H9 (cell line): Measurements from ENCODE around the gene MRPS6. TPM values are rescaled to one million over a fixed set of nuclear protein-coding genes. Genes with fewer than 3 reads are reported as not detected.

Experiments used
- DNase-seq: peaks from one replicate; pipeline ENCODE4 v3.0.0-alpha.2; 2017
- H2AFZ ChIP-seq: one replicate; pipeline ENCODE4 v1.6.1; 2013; ENCODE audit warnings: mild to moderate bottlenecking, low read length, control low read depth, moderate library complexity
- H2AK5ac ChIP-seq: 2 replicates; pipeline ENCODE4 v1.6.1; 2013; ENCODE audit warnings: low read length, control low read depth, mixed read lengths; ENCODE audit not compliant: insufficient read length
- H2BK120ac ChIP-seq: one replicate; pipeline ENCODE4 v1.6.1; 2013; ENCODE audit warnings: low read depth, mild to moderate bottlenecking, low read length, control low read depth, inconsistent platforms; ENCODE audit not compliant: poor library complexity, severe bottlenecking
- H2BK12ac ChIP-seq: 2 replicates; pipeline ENCODE4 v1.6.1; 2013; ENCODE audit warnings: low read length, control low read depth, mixed read lengths, low read depth; ENCODE audit not compliant: insufficient read length
- H2BK15ac ChIP-seq: 2 replicates; pipeline ENCODE4 v1.6.1; 2013; ENCODE audit warnings: low read depth, low read length, control low read depth
- H2BK20ac ChIP-seq: one replicate; pipeline ENCODE4 v1.6.1; 2013; ENCODE audit warnings: low read depth, mild to moderate bottlenecking, low read length, control low read depth, inconsistent platforms; ENCODE audit not compliant: poor library complexity, severe bottlenecking
- H2BK5ac ChIP-seq: 2 replicates; pipeline ENCODE4 v1.6.1; 2013; ENCODE audit warnings: low read length, control low read depth, mixed read lengths; ENCODE audit not compliant: insufficient read length
- H3K14ac ChIP-seq: 2 replicates; pipeline ENCODE4 v1.6.1; 2013; ENCODE audit warnings: low read length, control low read depth; ENCODE audit not compliant: insufficient read depth
- H3K18ac ChIP-seq: 2 replicates; pipeline ENCODE4 v1.6.1; 2013; ENCODE audit warnings: low read depth, mild to moderate bottlenecking, mixed read lengths, low read length, control low read depth; ENCODE audit not compliant: insufficient read length
- H3K23ac ChIP-seq: 2 replicates; pipeline ENCODE4 v1.6.1; 2013; ENCODE audit warnings: low read length, control low read depth, mixed read lengths, low read depth; ENCODE audit not compliant: insufficient read length
- H3K23me2 ChIP-seq: 2 replicates; pipeline ENCODE4 v1.6.1; 2013; ENCODE audit warnings: low read depth, mild to moderate bottlenecking, mixed read lengths, low read length, control low read depth; ENCODE audit not compliant: insufficient read length, poor library complexity, severe bottlenecking
- H3K27ac ChIP-seq: 2 replicates; pipeline ENCODE4 v1.5.1; 2013; ENCODE audit warnings: low read length, control low read depth, mixed read lengths, low read depth; ENCODE audit not compliant: insufficient read length
- H3K27me3 ChIP-seq: 2 replicates; pipeline ENCODE4 v1.6.1; 2013; ENCODE audit warnings: low read length, control low read depth, inconsistent platforms; ENCODE audit not compliant: insufficient read depth
- H3K4ac ChIP-seq: 2 replicates; pipeline ENCODE4 v1.6.1; 2013; ENCODE audit warnings: low read depth, mild to moderate bottlenecking, control low read depth, inconsistent platforms, low read length, moderate library complexity
- H3K4me1 ChIP-seq: 2 replicates; pipeline ENCODE4 v1.6.1; 2013; ENCODE audit warnings: low read length, control low read depth, inconsistent platforms; ENCODE audit not compliant: insufficient read depth
- H3K4me2 ChIP-seq: 2 replicates; pipeline ENCODE4 v1.6.1; 2013; ENCODE audit warnings: low read length, control low read depth, mixed read lengths; ENCODE audit not compliant: insufficient read length, insufficient read depth
- H3K56ac ChIP-seq: 2 replicates; pipeline ENCODE4 v1.6.1; 2013; ENCODE audit warnings: low read depth, mild to moderate bottlenecking, mixed read lengths, low read length, control low read depth; ENCODE audit not compliant: insufficient read length
- H3K79me1 ChIP-seq: 2 replicates; pipeline ENCODE4 v1.6.1; 2013; ENCODE audit warnings: low read depth, mild to moderate bottlenecking, moderate library complexity, low read length, control low read depth, inconsistent platforms; ENCODE audit not compliant: insufficient read depth, poor library complexity, severe bottlenecking
- H3K79me2 ChIP-seq: 2 replicates; pipeline ENCODE4 v1.6.1; 2013; ENCODE audit warnings: low read length, control low read depth, inconsistent platforms; ENCODE audit not compliant: insufficient read depth
- H3K9ac ChIP-seq: 2 replicates; pipeline ENCODE4 v1.6.1; 2013; ENCODE audit warnings: low read length, control low read depth, mixed read lengths; ENCODE audit not compliant: insufficient read length; ENCODE audit errors: extremely low read depth
- H3K9me3 ChIP-seq: one replicate; pipeline ENCODE4 v1.6.1; 2013; ENCODE audit warnings: low read depth, low read length, inconsistent platforms; ENCODE audit not compliant: control insufficient read depth
- H3T11ph ChIP-seq: one replicate; pipeline ENCODE4 v1.6.1; 2013; ENCODE audit warnings: mild to moderate bottlenecking, low read length, control low read depth, inconsistent platforms
- H4K20me1 ChIP-seq: one replicate; pipeline ENCODE4 v1.6.1; 2013; ENCODE audit not compliant: control insufficient read depth, insufficient read length, insufficient read depth
- H4K5ac ChIP-seq: 2 replicates; pipeline ENCODE4 v1.6.1; 2013; ENCODE audit warnings: low read depth, mild to moderate bottlenecking, mixed read lengths, low read length, control low read depth; ENCODE audit not compliant: insufficient read length
- H4K8ac ChIP-seq: replicated peaks from 2 replicates; pipeline ENCODE4 v1.6.1; 2013; ENCODE audit warnings: low read length, control low read depth, mixed read lengths, low read depth; ENCODE audit not compliant: insufficient read length
- H4K91ac ChIP-seq: 2 replicates; pipeline ENCODE4 v1.6.1; 2013; ENCODE audit warnings: low read depth, mild to moderate bottlenecking, moderate library complexity, mixed read lengths, low read length, control low read depth; ENCODE audit not compliant: insufficient read length
- H3K27ac Mint-ChIP-seq, 3 experiments: 2 replicates in 2 of 3; 3 replicates in 1 of 3; pipeline ENCODE4 v1.8.0; 2020 to 2021; ENCODE audit warnings: mixed read lengths in 3 of 3, mild to moderate bottlenecking in 1 of 3, moderate library complexity in 1 of 3
- H3K27me3 Mint-ChIP-seq: 2 replicates; pipeline ENCODE4 v1.8.0; 2021; ENCODE audit warnings: low read depth, mild to moderate bottlenecking, moderate library complexity, mixed read lengths
- H3K36me3 Mint-ChIP-seq, 3 experiments: 2 replicates in 2 of 3; 3 replicates in 1 of 3; pipeline ENCODE4 v1.8.0; 2020 to 2021; ENCODE audit warnings: low read depth in 3 of 3, mixed read lengths in 3 of 3; ENCODE audit not compliant: insufficient read depth in 1 of 3
- H3K4me1 Mint-ChIP-seq, 2 experiments: 2 replicates each; pipeline ENCODE4 v1.8.0; 2020; ENCODE audit warnings: mixed read lengths in 2 of 2
- H3K4me3 Mint-ChIP-seq, 2 experiments: 2 replicates in 1 of 2; 3 replicates in 1 of 2; pipeline ENCODE4 v1.8.0; 2020 to 2021; ENCODE audit warnings: mild to moderate bottlenecking in 2 of 2, mixed read lengths in 2 of 2, moderate library complexity in 1 of 2
- H3K9me3 Mint-ChIP-seq, 2 experiments: 2 replicates in 1 of 2; 3 replicates in 1 of 2; pipeline ENCODE4 v1.8.0; 2020; ENCODE audit warnings: mild to moderate bottlenecking in 2 of 2, mixed read lengths in 2 of 2, moderate library complexity in 1 of 2
- WGBS: extraction: QIAGEN DNeasy Blood & Tissue Kit; methylation state at CpG from one replicate; pipeline ENCODE4 v1.1.7; 2013; ENCODE audit warnings: missing lambda C conversion rate, low lambda C conversion rate, mixed read lengths; ENCODE audit not compliant: insufficient read length; ENCODE audit errors: extremely low coverage; 5-methylcytosine and 5-hydroxymethylcytosine counted together
- total RNA-seq: library from RNA; stranded (reverse); gene quantifications from 2 replicates; pipeline ENCODE4 v1.2.1, GENCODE V29; 2021
- TF ChIP-seq, protein P1 (sequence below): fragments of 200-600 bp; sonication (generic); conservative IDR thresholded peaks from 3 replicates; pipeline ENCODE4 v1.8.0; 2021; ENCODE audit warnings: antibody characterized with exemption, mild to moderate bottlenecking

The MRPS6 gene
- total RNA-seq, 1 experiment from 2014 or later: 83.2 TPM

- no peak overlapping the region for H2BK12ac ChIP-seq
- H3K27ac Mint-ChIP-seq: no peak overlapping the region
- H2AFZ ChIP-seq: no peak overlapping the region
- H2AK5ac ChIP-seq: no peak overlapping the region
- no peak overlapping the region for H3K18ac ChIP-seq
- peaks cover 16 to 28% (median 27%) of the 10 kb centered on the region in 3 experiments; a peak in 6 of 7 replicates for H3K36me3 Mint-ChIP-seq
- no peak overlapping the region for H4K5ac ChIP-seq
- TF ChIP-seq, protein P1, sequence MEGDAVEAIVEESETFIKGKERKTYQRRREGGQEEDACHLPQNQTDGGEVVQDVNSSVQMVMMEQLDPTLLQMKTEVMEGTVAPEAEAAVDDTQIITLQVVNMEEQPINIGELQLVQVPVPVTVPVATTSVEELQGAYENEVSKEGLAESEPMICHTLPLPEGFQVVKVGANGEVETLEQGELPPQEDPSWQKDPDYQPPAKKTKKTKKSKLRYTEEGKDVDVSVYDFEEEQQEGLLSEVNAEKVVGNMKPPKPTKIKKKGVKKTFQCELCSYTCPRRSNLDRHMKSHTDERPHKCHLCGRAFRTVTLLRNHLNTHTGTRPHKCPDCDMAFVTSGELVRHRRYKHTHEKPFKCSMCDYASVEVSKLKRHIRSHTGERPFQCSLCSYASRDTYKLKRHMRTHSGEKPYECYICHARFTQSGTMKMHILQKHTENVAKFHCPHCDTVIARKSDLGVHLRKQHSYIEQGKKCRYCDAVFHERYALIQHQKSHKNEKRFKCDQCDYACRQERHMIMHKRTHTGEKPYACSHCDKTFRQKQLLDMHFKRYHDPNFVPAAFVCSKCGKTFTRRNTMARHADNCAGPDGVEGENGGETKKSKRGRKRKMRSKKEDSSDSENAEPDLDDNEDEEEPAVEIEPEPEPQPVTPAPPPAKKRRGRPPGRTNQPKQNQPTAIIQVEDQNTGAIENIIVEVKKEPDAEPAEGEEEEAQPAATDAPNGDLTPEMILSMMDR: no peak
- no peak overlapping the region for H3K27ac ChIP-seq
- H3T11ph ChIP-seq: no peak overlapping the region
- no peaks in the 10 kb centered on the region for H4K20me1 ChIP-seq
- no peak overlapping the region for H2BK120ac ChIP-seq
- H3K79me1 ChIP-seq: peaks cover 3% of the 10 kb centered on the region
- no peak overlapping the region for H2BK20ac ChIP-seq
- H2BK15ac ChIP-seq: no peak overlapping the region
- WGBS: no CpG with 5 or more reads among the region's 6 CpGs
- peaks cover 26% of the 10 kb centered on the region; the same call in 1 of the 2 replicates for H3K79me2 ChIP-seq
- no peak overlapping the region for H3K4ac ChIP-seq
- H3K23ac ChIP-seq: no peak overlapping the region
- H3K23me2 ChIP-seq: no peaks in the 10 kb centered on the region
- no peaks in the 10 kb centered on the region for H3K27me3 ChIP-seq
- no peak overlapping the region for H3K4me3 Mint-ChIP-seq
- H3K27me3 Mint-ChIP-seq: no peaks in the 10 kb centered on the region
- H3K9me3 Mint-ChIP-seq: no peaks in the 10 kb centered on the region
- DNase-seq: no peak
- H3K9ac ChIP-seq: no peak overlapping the region
- H3K9me3 ChIP-seq: no peaks in the 10 kb centered on the region
- no peak overlapping the region for H4K91ac ChIP-seq
- H3K4me1 ChIP-seq: peaks cover 6% of the 10 kb centered on the region; the same call in 1 of the 2 replicates
- no peak overlapping the region for H3K4me2 ChIP-seq
- H2BK5ac ChIP-seq: no peak overlapping the region
- no peak overlapping the region for H4K8ac ChIP-seq
- no peak overlapping the region for H3K56ac ChIP-seq
- H3K4me1 Mint-ChIP-seq: peaks cover 13 to 27% of the 10 kb centered on the region in 2 experiments
- H3K14ac ChIP-seq: no peak overlapping the region
These were observed 19.0 kb downstream of the MRPS6 start for GRCh38 chr21:34092262-34092921.
